ENCODE data around the gene ARMC5.
"Not testable (repeated sequence)": the region's sequence is repeated elsewhere in the genome, so short reads cannot be mapped to it uniquely, and the experiment has no call there.

The ARMC5 gene

GRCh38 chr16:31478956-31479355, 19.7 kb downstream of the ARMC5 start:
- DNase-seq, result no peak

- no peak for DNase-seq
Observed at GRCh38 chr16:31479751-31480150, 20.4 kb downstream of the ARMC5 start.

GRCh38 chr16:31480851-31481536, 21.7 kb downstream of the ARMC5 start:
- no peak for DNase-seq

GRCh38 chr16:31483081-31483480, 23.8 kb downstream of the ARMC5 start, which contains the start of gene SLC5A2:
Gene SLC5A2 (plus strand): TSS chr16:31483123. CDS start chr16:31483137, 14 bp downstream.
- no peak for DNase-seq

- not testable (repeated sequence) for DNase-seq
Observed at GRCh38 chr16:31484048-31484447, 24.7 kb downstream of the ARMC5 start.

- DNase-seq, result no peak
Observed at GRCh38 chr16:31484491-31485171, 25.3 kb downstream of the ARMC5 start.

GRCh38 chr16:31485571-31485970, 26.3 kb downstream of the ARMC5 start:
- no peak for DNase-seq

- DNase-seq, result no peak
Observed at GRCh38 chr16:31486045-31486444, 26.7 kb downstream of the ARMC5 start.

GRCh38 chr16:31487071-31487719, 27.9 kb downstream of the ARMC5 start:
- no peak for DNase-seq

- peak; percentile 72 for DNase-seq
Observed at GRCh38 chr16:31487720-31488467, 28.6 kb downstream of the ARMC5 start.

GRCh38 chr16:31488468-31489297, 29.4 kb downstream of the ARMC5 start:
- DNase-seq, result no peak

GRCh38 chr16:31489298-31489564, 29.9 kb downstream of the ARMC5 start:
- no peak for DNase-seq

- no peak for DNase-seq
Observed at GRCh38 chr16:31489616-31490584, 30.6 kb downstream of the ARMC5 start.

GRCh38 chr16:31491778-31492418, 32.6 kb downstream of the ARMC5 start:
- no peak for DNase-seq

- no peak for DNase-seq
Observed at GRCh38 chr16:31493506-31494125, 34.3 kb downstream of the ARMC5 start.

- DNase-seq, result no peak
Observed at GRCh38 chr16:31496670-31497069, 37.4 kb downstream of the ARMC5 start.

GRCh38 chr16:31498493-31498892, 39.2 kb downstream of the ARMC5 start:
- DNase-seq, result no peak

GRCh38 chr16:31499928-31500327, 40.6 kb downstream of the ARMC5 start:
- no peak for DNase-seq

- DNase-seq, result no peak
Observed at GRCh38 chr16:31501226-31501965, 42.1 kb downstream of the ARMC5 start.

GRCh38 chr16:31501966-31502348, 42.7 kb downstream of the ARMC5 start:
- no peak for DNase-seq

All from activated naive CD4-positive, alpha-beta T cell treated with anti-CD3 and anti-CD28 coated beads, Interleukin-2, amount 50 U/mL, for 16 hours (primary cell).